RWPE1 (cell line): ENCODE data around the gene ANKDD1A.

ENCODE experiments used
- CTCF ChIA-PET: fragments of 350-600 bp; sonication (Branson Sonifier 250); formaldehyde crosslinking; extraction: SDS; loops from one replicate; lab custom pipeline; 2021; lab: Yijun Ruan, JAX
- POLR2A ChIA-PET: fragments of 400-600 bp; formaldehyde crosslinking; extraction: SDS; loops from one replicate; lab custom pipeline; 2020; ENCODE audit warnings: antibody characterized with exemption; ENCODE audit not compliant: low non-redundant PET; lab: Yijun Ruan, JAX
- DNase-seq: peaks from one replicate; pipeline ENCODE4 v3.0.0; 2012; ENCODE audit warnings: low spot score
- H3K27ac ChIP-seq: fragments of 450-650 bp; 2 replicates; pipeline ENCODE4 v1.5.1; 2017
- CTCF ChIP-seq: fragments of 450-650 bp; conservative IDR thresholded peaks from 2 replicates; pipeline ENCODE4 v1.5.1; 2017; ENCODE audit warnings: low read depth, mild to moderate bottlenecking

The ANKDD1A gene

GRCh38 chr15:64960153-64960552 is 48.5 kb downstream of the ANKDD1A start:
- ChIA-PET CTCF (no interaction called here), POLR2A (no interaction called here)
- DNase-seq = no peak
- no peak for TF ChIP-seq CTCF
- no peak overlapping the region for H3K27ac ChIP-seq

DNA sequence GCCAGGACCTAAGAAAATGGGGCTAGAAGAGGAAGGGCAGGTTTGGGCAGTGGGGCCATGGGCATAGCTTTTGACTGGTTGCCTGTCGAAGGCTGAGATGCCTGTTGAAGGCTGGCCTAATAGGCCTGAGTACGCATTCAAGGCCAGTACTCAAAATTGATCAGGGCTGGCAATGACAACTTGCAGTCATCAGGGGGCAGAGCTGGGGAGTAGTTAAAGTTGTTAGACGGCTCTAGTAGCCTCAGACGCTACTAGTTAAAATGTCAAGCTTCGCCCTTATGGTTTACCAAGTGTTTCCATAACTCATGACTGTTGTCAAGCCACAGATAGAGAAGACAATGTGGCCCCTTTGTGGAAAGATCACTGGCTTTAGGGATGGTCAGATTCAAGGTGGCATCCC is 49.3 kb downstream of the ANKDD1A start:
- DNase-seq = no peak
- no peak for TF ChIP-seq CTCF
- POLR2A ChIA-PET = no interaction called here
- no peak overlapping the region for H3K27ac ChIP-seq
- CTCF ChIA-PET = no interaction called here

DNA sequence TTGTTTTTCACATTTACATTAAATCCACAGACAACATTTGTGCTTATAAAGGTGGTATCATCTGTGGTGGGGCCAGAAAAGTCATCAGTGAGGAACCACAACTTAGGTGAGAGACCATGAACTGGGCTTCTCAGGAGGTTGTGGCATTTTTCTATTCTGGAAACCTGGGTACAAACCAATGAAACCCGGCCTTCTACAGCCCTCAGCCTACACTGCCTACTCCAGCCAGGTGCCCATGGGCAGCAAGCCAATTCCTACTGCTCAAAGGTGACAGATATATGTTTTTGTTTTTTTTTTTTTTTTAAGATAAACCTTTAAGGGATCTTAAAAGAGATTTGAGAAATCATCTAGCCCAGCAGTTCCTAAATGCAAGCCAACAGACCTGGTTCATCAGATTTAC is 57.7 kb downstream of the ANKDD1A start:
- POLR2A ChIA-PET = no interaction called here
- no peak for TF ChIP-seq CTCF
- H3K27ac ChIP-seq = no peak overlapping the region

GRCh38 chr15:64970698-64971097 is 59.0 kb downstream of the ANKDD1A start:
- no peak for TF ChIP-seq CTCF
- DNase-seq = no peak
- ChIA-PET CTCF (no interaction called here), POLR2A (interaction anchor here (0.6 kb wide), 1 partner anchor 35 kb away, joined by 3 read pairs; no protein-coding TSS in a partner anchor)
- no peak overlapping the region for H3K27ac ChIP-seq

More for the DNA sequence above, 57.7 kb downstream of the ANKDD1A start:
- no peak for DNase-seq
- CTCF ChIA-PET = interaction anchor here (0.7 kb wide), 1 partner anchor 134 kb away, joined by 3 read pairs; no protein-coding TSS in a partner anchor

GRCh38 chr15:64975390-64975789 is 63.7 kb downstream of the ANKDD1A start:
- ChIA-PET CTCF (no interaction called here), POLR2A (no interaction called here)
- TF ChIP-seq CTCF = no peak
- DNase-seq = no peak
- no peak overlapping the region for H3K27ac ChIP-seq

DNA sequence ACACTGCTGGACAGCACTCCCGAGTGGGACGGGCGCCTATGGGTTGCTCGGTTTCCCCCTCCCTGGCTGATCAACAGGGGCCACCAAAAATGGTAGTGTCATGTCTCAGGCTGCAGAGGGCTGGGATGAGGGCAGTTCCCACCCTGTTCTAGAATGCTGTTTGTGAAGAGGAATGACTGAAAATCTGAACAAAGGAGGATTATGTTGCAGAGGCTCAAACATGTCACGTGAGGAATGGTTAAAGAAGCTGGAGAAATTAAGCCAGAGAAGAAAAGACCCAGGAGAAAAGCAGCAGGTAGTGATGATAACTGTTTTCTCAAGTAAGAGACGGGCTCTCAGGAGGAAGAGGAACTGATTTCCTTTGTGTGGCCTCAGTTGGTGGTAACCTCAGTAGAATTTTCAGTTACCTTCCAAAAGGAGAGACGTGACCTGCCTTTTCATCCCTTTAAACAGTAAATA is 67.6 kb downstream of the ANKDD1A start:
- H3K27ac ChIP-seq = no peak overlapping the region
- TF ChIP-seq CTCF = no peak
- ChIA-PET POLR2A (no interaction called here), CTCF (no interaction called here)
- DNase-seq = no peak
